GM21576 (cell line): ENCODE results near the gene POLR3H.
"Not testable (repeated sequence)": the region's sequence is repeated elsewhere in the genome, so short reads cannot be mapped to it uniquely, and the experiment has no call there.

Source experiments
- ATAC-seq: cut with Tn5 transposase; IDR thresholded peaks from one replicate; pipeline ENCODE4 v1.9.1; 2021; ENCODE audit warnings: mild to moderate bottlenecking, moderate library complexity; ENCODE audit not compliant: unreplicated experiment

The POLR3H gene

DNA sequence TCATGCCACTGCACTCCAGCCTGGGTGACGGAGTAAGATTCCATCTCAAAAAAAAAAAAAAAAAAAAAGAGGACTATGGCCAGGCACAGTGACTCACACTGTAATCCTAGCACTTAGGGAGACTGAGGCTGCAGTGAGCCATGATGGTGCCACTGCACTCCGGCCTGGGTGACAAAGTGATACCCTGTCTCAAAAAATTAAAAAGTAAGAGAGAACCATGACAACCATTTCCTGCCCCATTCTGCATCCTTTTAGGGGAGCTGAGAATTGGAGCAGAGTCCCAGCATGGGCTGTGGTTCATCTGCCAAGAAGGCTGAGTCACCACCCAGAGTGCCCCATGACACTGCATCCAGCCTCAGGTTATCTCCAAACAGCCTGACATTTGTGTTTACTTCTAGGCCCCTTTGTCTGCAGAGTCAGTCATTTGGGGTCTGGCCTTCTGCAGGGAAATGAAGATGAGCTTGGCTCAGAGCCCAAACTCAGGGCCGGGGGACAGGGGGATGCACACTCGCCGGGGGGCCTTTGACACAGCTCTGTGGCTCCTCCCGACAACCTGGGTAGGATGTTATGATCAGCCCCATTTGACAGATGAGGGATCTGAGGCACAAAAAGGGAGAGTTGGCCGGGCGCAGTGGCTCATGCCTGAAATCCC lies 21.3 kb upstream of the POLR3H start:
- no peak for ATAC-seq

DNA sequence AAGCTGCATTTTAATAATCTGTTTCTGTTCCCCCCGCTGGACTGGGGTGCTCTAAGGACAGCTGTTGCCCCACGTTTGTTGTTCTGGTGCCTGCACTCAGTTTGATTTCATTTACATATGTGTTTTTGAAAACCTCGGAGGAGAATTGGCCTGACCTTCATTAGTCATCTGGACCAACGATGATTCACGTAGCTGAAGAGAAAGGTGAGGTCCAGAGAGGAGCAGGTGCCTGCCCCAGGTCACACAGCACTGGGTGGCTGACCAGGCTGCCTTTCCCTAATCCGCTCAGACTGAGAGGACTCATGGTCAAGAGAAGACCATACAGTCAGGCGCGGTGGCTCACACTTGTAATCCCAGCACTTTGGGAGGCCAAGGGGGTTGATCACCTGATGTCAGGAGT lies 20.3 kb upstream of the POLR3H start:
- ATAC-seq = no peak

DNA sequence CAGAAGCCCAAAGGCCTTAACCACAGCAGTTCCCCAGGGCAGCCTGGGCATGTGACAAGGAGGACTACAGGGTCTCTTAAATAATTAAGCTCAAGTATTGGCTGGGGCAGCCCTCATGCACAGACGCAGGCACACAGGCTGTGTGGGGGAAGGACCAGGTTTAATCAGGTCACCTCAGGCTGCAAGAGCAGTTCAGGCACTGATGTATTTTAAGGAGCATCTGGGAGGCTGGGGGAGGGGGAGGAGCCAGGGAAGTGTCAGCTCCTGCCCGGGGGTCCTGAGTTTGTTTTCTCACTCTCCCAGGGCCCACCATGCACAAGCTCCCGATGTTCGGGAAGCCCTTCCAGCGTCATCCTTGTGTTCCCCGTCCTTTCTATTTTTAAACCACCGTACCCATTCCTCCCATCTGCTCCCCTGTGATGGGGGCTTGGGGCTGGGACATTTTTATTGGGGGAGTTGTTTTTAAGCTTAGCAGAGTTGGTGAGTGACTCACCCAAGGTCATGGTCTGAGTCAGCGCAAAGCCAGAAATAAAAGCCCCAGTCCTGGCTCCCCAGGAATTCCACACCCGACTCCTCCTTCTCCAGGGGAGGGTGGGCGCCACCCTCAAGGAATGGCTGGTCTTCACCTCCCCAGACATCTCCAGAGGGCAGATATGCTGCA lies 18.9 kb upstream of the POLR3H start:
- ATAC-seq = no peak

DNA sequence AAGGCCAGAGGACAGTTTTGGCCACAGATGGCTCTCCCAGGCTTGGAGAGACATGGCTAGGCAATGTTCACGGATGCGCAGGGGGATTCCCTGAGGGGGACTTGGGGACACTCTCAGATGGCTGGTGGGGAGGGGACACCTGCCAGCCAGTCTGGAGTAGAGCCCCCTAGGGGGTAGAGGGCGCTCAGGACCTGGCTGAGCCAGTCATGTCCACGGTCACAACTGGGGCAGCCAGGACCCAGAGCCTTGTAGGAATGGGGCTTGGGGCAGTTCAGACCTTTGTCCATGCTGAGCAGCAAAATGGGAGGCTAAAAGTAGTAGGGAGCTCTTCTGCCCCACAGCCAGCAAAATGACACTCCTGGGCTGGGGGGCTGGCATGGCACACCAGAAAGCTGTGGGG lies 18.2 kb upstream of the POLR3H start:
- no peak for ATAC-seq

DNA sequence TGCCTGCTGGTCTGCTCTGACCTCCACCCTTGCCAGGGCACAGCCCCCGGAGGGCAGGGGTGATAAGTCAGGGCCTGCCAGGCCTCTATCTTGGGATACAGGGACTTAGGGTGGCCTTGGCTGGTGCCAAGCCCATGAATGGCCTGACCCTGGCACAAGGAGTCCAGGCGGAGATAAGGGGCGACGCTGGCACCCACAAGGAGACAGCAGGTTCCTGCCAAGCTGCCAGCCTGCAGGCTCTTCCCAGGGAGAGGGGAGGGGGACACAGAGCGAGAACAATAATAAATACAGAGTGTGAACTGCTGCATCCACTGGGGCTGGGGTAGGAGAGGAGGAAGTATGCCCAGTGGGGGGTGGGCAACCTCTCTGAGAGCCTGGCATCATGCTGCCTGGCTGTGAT lies 17.5 kb upstream of the POLR3H start:
- no peak for ATAC-seq

DNA sequence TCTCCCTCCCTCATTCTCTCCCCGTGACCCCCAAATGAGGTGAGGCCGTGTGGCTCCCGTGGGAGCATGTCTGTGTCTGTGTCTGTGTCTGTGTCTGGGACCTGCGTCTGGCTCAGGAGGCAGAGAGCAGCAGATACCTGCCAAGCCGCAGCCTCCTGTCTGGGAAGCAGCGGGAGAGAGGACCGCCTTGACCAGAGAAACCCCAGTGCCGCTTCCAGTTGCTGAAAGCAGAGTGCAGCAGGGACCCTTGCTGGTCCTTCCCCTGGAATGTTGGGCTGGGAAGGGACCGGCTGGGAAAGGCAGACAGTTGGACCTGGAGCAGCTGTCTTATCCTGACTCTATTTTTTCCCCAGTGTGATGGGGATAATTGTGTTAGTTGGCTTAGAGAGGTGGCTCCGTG lies 17.1 kb upstream of the POLR3H start:
- ATAC-seq = no peak

DNA sequence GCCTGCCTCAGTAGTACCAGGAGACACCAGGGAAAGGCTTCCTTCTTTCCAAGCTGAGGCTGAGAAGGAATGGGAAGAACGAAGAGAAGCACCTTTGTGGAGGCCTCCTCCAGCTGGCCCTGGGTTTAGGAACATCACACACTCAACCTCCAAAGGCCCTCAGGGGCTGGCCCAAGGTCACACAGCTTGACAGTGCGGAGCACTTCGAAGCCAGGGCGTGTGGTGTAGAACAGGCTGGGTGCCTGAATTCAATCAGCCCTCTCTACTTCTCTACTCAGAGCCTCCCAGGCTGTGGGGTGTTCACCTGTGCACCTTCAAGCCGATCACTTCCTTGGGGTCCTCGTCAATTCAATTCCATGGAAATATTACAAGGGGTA lies 15.8 kb upstream of the POLR3H start:
- no peak for ATAC-seq

DNA sequence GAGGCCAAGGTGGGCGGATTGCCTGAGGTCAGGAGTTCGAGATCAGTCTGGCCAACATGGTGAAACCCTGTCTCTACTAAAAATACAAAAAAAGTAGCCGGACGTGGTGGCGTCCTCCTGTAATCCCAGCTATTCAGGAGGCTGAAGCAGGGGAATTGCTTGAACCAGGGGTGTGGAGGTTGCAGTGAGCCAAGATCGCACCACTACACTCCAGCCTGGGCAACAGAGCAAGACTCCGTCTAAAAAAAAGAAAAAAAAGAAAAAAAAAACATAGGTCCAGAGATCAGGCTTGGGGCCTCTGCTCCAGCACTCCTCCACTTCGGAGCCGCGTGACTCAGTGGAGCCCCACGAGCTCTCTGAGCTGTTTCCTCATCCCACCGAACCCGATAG lies 14.0 kb upstream of the POLR3H start:
- not testable (repeated sequence) for ATAC-seq

DNA sequence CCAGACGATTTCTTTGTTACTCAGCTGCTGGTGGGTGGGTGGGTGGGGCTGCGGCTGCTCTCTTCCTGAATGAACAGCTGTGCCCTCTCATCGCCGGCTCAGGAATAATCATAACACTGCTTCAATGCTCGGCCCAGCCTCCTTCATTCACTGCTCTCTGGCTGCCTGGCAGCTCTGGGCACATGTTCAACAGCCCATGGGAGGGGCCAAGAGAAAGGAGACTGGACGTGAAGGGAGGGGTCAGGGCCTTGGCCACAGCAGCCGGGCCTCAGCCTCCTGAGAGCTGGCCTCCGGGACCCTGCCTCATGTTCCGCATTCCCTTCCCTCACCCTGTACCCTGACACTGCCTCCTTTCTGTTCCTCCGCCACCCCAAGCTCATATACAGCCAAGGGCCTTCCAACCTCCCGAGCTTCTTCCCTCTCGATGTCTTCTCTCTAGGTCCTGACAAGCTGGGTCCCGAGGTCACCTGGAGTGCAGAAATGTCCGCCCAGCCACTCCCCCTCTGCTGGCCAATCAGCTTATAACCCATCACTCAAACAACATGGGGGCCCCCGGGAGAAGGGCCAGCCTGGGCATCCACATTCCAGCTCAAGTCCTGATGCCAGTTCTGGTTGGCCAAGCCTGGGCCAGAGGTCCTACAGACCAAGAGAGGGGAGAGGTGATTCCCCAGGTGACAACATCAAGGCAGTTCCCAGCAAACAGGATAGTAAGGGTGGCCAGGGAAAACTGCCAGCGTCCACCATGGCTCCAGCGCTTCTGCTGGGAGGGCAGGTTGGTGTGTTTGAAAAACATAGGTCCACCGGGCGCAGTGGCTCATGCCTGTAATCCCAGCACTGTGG lies 13.4 kb upstream of the POLR3H start:
- no peak for ATAC-seq

DNA sequence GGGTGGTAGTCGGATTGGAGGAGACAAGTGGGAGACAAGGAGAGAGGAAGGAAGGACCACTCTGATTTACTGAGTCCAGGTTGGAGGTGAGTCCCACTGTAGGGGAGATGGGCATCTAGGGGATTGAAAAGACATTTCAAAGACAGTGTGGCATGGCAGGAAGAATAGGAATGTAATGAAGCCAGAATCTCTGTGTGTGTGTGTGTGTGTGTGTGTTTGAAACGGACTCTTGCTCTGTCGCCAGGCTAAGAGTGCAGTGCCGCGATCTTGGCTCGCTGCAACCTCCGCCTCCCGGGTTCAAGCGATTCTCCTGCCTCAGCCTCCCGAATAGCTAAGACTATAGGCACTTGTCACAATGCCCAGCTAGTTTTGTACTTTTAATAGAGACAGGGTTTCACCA lies 12.3 kb upstream of the POLR3H start:
- no peak for ATAC-seq

DNA sequence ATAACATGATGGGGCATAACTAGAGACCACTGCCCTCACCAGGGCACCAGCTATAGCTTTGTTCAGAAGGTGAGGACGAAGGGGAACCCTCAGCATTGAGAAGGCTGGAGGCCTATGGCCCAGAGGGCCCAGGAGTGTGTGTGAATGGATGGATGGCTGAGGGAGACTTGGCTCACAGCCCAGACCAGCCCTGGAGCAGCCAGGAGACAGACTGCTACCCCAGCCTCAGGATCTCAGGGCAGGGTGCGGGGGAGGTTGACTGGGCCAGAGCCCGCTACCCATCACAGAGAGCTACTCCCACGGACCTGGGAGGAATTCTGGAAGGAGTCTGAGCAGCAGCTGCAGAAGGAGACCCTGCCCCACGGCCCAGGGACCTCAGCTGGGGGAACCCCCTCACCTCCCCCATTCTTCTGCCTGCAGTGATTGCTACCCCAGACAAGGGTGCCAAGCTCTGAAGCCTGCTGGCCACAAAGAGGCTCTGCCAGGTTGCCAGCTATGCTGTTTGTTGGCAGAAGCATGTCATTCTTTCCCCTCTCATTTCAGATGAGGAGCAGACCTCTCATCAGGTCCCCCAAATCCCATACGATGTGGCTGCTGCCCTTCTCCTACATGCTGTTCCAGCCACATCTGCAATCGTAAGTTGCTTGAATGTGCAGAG lies 11.2 kb upstream of the POLR3H start:
- no peak for ATAC-seq

DNA sequence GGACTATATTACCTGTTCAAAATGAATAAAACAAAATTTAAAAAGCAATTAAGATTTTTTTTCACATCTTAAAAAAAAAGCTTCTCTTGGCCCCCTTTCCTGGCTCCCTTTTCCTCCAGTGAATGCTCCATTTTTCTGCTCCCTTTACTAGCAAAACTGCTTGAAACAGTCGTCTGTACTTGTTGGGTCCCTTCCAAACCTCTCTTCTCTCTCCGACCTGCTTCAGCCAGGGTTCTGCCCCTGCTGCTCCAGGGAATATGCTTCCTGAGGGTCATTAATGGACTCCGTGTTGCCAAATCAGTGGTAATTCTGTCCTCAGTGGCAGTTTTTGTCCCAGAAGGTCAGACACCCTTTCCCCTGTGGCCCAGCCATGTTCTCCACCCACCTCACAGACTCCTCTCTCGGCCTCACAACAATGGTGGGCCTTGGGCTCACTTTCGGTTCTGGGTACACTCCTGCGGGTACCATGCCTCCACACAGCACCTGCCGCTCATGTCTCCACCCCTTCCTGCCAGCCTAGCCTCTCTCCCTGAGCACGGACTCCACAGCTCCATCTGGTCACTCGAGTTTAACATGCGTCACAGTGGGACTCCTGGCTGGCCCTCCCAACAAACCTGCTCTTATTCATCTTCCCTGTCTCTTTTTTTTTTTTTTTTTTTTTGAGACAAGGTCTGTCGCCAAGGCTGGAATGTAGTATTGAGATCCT lies 7.8 kb upstream of the POLR3H start:
- no peak for ATAC-seq

DNA sequence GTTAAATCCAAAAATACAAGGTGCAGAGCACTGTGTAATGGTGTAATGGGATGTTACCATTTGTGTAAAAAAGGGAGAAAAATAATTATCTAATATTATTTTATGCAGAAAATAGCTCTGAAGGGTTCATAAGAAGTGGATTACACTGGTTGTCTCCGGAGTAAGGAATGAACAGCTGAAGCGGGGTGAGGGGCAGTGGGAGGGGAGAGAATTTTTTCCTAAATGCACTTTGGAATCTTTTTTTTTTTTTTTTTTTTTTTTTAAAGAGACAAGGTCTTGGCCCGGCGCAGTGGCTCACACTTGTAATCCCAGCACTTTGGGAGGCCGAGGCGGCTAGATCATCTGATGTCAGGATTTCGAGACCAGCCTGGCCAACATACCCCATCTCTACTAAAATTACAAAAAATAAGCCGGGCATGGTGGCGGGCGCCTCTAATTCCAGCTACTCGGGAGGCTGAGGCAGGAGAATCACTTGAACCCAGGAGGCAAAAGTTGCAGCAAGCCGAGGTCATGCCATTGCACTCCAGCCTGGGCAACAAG lies 6.8 kb upstream of the POLR3H start:
- no peak for ATAC-seq

DNA sequence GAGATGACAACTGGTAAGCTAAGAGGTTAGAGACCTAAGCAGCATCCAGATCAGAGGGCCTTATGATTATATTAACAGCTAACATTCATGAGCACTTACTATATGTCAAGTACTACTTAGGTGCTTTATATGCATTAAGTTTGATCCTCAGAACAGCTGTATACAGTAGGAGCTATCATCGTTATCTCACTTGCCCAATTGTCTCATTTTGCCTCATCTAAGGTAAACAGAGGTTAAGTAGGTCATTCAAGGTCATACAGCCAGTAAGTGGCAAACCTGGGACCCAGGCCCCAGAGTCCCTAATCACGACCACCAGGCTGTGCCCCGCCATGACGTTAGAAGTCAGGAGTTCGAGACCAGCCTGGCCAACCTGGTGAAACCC lies 4.6 kb upstream of the POLR3H start:
- ATAC-seq = no peak

DNA sequence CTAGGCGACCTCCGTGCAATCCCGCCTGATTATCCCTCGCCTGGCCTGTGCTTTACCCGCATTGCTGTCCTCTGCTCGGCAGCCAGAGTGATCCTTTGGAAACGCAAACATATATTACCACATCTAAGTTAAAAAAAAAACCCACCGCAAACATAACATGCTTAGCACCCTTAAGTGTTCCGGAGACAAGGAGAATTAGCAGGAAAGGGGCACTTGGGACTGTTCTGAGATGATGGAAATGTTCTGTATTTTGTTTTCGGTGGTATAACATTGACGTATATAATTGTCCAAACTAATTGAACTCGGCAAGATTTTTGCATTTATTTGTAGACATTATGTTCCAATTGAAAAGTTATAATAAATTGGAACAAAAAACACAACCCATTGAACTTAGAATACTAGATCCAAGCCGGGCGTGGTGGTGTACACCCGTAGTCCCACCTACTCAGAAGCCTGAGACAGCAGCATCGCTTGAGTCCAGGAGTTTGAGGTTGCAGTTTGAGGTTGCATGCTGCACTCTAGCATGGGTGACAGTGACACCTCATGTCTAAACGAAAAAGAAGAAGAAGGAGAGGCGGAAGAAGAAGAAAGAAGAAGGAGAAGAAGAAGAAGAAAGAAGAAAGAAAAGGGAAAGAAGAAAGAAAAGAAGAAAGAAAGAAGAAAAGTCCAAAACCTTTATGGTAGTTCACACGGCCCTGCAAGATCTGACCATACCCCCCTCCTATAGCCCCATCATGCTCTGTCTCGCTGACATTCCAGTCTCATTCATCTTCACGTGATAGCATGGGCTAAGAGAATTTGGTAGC lies 604 bp upstream of the POLR3H start:
- ATAC-seq = no peak

DNA sequence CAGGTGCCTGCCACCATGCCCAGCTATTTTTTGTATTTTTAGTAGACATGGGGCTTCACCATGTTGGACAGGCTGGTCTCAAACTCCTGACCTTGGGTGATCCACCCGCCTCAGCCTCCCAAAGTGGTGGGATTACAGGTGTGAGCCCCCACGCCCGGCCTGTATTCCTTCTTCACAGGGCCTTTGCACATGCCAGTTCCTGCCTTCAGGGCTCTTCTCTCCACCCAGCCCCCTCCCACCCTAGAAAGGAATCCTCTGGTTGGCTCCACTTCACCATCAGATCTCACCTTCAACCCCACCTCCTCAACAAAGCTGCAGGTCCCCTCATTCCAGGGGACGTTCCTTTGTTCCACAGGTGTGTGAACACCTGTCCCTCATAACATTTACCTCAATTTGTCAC lies 2.0 kb downstream of the POLR3H start:
- no peak for ATAC-seq

DNA sequence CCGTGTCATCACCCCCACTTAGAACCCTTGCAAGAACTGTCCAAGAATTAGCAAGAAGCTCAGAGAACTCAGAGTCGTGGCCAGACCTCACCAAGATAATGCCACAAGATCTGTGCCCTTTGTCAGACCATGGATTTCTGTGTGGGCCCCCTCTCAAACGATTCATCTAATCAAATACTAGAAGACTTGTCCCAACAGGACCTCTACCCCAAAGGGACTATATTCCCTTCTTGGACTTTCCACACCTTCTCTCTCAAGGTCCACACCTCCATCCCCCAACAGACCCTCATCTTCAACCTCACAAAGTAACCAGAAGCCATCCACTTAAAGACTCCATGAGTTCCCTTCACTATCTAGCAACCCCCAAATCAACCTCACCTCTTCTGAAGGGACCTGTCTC lies 2.8 kb downstream of the POLR3H start:
- no peak for ATAC-seq

DNA sequence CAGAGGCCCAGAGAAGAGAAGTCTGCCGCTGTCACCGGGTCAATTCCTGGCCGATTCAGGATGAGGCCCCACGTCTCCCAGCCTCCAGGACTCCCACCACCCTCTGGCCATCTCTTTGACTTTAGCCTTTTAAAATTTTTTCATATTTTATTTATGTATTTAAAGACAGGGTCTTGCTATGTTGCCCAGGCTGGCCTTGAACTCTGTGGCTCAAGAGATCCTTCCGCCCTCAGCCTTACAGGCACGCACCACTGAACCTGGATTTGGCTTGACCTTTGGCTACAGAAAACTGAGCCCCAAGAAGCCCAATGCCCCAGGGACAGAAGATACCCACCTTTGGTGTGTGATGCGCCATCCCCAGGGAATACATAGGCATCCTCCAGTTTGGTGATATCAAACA lies 3.9 kb downstream of the POLR3H start:
- ATAC-seq = no peak

DNA sequence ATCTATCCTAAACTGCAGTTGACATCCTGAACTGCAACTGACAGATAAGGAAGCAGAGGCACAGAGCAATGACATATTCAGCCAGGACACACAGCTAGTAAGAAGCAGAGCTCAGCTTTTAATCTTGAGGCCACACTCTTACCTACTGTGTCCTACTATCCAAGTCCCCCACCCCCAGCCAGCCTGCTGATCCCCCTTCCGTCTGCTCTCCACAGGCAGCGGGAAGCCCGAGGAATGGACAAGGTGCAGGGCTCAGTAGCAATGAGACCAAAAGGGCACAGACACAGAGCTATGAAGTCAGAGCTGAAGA lies 4.3 kb downstream of the POLR3H start:
- ATAC-seq = no peak
